Epithelial cell of esophagus (primary cell): ENCODE data around the gene ILKAP.

Experiments
- DNase-seq: peaks from one replicate; pipeline ENCODE4 v3.0.0; 2010; ENCODE audit warnings: low read depth
- H3K4me3 ChIP-seq: 2 replicates; pipeline ENCODE4 v1.5.1; 2011; ENCODE audit warnings: mild to moderate bottlenecking, low read length, control low read depth
- TF ChIP-seq, protein P1 (sequence below): IDR thresholded peaks from 2 replicates; pipeline ENCODE4 v1.5.1; 2011; ENCODE audit warnings: low read depth, mild to moderate bottlenecking, low read length, control low read depth, inconsistent platforms; ENCODE audit not compliant: insufficient read depth; ENCODE audit errors: missing control alignments

The ILKAP gene

DNA sequence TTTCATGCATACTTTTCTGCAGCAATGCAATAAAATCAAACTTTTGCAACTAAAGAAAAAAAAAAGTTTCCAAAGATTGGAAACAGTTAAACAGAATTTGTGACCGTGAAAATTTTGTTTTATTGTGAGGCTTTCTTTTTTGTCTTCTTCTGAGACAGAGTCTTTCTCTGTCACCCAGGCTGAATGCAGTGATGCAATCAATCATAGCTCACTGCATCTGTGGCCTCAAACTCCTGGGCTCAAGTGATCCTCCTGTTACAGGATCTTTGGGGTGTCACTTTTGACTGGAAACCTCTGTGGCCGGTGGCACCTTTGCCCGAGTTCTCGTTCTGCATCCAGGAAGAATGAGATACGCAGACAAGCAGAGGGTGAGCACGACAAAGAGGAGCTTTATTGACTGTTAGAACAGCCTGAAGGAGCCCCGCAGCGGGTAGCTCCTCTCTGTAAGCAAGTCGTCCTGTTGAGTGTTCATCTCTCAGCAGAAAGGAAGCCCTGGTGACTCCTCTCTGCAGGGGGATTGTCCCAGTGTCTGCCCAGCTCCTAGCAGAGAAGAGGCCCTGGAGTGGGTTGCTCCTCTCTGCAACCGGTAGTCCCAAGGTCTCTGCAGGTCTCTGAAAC, 16.9 kb upstream of the ILKAP start:
- no peak overlapping the region for H3K4me3 ChIP-seq
- TF ChIP-seq, protein P1, sequence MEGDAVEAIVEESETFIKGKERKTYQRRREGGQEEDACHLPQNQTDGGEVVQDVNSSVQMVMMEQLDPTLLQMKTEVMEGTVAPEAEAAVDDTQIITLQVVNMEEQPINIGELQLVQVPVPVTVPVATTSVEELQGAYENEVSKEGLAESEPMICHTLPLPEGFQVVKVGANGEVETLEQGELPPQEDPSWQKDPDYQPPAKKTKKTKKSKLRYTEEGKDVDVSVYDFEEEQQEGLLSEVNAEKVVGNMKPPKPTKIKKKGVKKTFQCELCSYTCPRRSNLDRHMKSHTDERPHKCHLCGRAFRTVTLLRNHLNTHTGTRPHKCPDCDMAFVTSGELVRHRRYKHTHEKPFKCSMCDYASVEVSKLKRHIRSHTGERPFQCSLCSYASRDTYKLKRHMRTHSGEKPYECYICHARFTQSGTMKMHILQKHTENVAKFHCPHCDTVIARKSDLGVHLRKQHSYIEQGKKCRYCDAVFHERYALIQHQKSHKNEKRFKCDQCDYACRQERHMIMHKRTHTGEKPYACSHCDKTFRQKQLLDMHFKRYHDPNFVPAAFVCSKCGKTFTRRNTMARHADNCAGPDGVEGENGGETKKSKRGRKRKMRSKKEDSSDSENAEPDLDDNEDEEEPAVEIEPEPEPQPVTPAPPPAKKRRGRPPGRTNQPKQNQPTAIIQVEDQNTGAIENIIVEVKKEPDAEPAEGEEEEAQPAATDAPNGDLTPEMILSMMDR: no peak
- DNase-seq: no peak

DNA sequence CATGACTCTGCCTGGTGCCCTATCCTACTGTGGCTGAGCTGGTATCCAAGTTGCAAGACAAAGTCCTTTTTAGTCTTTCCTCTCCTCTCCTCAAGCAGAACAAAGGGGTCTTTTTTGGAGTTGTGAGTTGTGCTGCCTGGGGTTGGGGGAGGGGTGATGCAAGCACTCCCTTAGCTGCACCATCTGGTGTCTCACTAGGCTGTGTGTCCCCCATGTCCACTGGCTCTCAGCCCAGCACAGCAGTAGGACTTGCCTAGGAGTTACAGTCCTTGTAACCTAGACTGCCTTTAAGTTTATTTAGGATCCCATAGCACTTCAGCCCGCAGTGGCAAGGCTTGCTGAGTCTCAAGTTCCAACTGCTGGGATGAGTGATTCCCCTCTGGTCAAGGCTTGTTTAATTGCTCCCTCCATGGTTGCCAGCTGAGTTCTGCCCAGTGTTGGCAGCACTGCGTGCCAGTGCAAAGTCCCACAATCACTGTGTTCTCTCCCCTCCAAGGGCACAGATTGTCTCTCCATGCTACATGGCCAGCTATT, 13.2 kb upstream of the ILKAP start:
- H3K4me3 ChIP-seq: no peak overlapping the region
- TF ChIP-seq, protein P1: no peak
- DNase-seq: no peak

DNA sequence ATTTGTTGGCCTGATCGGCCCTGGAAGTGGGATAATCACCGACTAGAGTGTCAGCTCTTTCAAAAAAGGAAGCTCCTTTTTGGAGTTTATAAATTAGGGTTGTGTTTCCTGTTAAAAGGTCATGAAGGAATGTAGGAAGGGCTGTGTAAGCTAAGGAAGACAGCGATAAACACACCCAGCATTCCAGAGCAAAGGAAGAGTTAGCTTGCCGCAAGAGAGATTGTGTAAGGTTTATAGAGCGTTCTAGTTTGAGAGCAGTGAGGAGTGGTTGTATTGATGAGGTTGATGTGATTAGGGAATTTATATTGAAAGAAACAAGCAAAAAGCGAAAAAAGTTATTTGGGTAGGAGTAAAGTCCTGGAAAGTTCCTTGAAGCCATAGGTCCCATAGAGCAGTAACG, 3.5 kb upstream of the ILKAP start:
- no peak overlapping the region for H3K4me3 ChIP-seq
- DNase-seq: no peak
- TF ChIP-seq, protein P1: no peak

DNA sequence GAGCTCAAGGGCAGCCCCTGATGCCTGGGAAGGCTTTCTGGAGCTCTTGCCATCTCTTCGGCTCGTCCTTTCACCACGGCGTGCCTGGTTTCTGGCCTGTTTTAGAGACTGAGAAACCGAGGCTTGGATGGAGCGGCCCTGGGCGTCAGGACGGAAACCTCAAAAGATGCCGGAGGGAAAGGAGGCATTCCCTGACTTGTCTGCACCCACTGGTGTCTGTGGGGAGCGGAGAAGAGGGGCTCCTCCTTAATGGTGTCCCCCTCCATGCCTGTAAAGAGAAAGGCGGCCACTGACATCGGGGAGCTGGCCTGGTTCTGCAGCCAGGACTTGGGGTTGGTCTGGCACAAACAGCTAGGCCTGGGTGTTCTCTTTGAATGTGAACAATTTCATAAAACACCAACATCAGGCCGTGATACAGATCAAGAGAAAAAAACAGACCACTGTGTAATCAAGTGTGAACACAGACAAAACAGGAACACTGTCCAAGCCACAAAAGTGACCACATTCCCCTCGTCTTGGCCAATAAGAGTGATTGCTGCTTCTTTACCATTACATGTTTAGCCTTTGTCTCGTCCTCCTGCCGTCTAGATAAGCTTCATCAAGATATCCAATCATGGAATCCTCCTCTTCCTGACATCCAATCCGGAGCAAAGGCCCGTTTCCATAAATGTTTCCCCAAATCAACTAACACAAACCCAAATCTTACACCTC, 633 bp upstream of the ILKAP start:
- DNase-seq: no peak
- TF ChIP-seq, protein P1: no peak
- peak overlapping the region; percentile 61 for H3K4me3 ChIP-seq

DNA sequence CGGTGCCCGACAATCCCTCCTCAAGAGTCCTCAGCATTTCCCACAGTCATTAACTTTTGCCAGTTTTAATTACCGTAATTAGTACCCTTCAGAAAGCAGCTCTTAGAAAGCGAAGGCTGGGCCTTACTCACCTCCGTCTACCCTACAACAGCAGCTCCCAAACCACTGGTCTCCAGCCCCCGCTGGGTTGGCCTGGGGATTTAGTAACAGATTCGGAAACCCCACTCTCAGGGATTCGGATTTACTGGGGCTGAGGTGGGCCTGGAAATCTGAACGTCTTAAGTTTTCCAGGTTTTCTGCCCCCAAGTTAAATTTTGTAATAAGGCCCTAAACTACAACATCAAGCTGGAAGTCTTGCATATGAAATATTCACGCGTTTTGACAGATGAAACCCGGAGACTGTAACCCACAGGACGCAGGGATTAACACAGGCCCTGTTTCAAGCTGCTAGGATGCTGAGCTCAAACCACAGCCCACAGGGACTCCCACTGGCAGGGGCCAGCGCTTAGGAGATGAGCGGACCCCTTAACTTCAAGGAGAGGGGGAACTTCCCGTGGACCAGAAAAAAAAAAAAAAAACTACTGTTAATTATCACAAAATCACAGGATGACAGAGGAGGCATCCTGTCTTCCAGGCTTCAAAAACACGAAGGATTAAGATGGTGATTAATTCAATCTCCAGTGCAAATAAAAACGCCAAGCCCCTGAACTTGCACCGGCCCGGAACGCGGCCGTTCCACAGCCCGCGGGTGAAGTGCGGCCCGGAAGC, 985 bp downstream of the ILKAP start:
- TF ChIP-seq, protein P1: no peak
- DNase-seq: peak; percentile 22
- peak overlapping the region; percentile 86 for H3K4me3 ChIP-seq

DNA sequence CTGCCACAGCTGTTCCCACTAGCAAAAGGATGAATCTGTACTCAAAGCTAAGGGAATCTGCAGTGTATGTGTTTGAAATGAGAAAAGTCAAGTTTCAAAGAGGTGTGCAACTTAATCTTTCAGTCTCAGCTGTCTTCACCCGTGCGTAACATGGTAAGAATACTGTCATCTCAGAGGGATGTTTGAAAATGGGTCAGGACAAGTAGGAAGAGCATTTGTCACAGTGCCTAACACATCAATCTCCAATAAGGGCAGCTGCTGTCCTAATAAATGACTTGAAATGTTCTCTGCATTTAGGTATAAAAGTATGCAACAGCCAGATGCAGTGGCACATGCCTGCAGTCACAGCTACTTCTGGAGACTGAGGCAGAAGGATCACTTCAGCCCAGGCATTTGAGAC, 13.1 kb downstream of the ILKAP start:
- TF ChIP-seq, protein P1: no peak
- H3K4me3 ChIP-seq: no peak overlapping the region
- no peak for DNase-seq
